ENCODE measurements around the gene DDX39A. TPM values are rescaled to one million over a fixed set of nuclear protein-coding genes. Genes with fewer than 3 reads are reported as not detected.

The DDX39A gene
- total and polyA plus RNA-seq, 2 of the 8 experiments (the other 6 are each of a cell fraction or from before 2014, with no cell fraction given): 139 TPM

GRCh38 chr19:14375055-14375581, 44.0 kb downstream of the DDX39A start:
- H4K91ac ChIP-seq (replicated peaks; ENCODE audit: insufficient read length, low read length): no peak overlapping the region
- TF ChIP-seq CBX5 (IDR thresholded peaks at IDR 0.05; ENCODE audit: low read depth, low read length) (no peak), JUN (IDR thresholded peaks at IDR 0.05; ENCODE audit: low read depth, low read length) (no peak), RAD21 (IDR thresholded peaks at IDR 0.05 in 1 of 2, conservative IDR thresholded peaks at IDR 0.05 in 1 of 2; ENCODE audit: low read depth in 2 of 2, low read length in 2 of 2) (no peak), SIN3A (conservative IDR thresholded peaks at IDR 0.05 in 1 of 2, IDR thresholded peaks at IDR 0.05 in 1 of 2; ENCODE audit: low read depth in 1 of 2, low read length in 2 of 2) (no peak), RBBP5 (IDR thresholded peaks at IDR 0.05; ENCODE audit: borderline replicate concordance, low read depth, low read length) (no peak), PHF8 (conservative IDR thresholded peaks at IDR 0.05; ENCODE audit: low read depth, low read length) (no peak), SRF (IDR thresholded peaks at IDR 0.05; ENCODE audit: low read depth, low read length) (no peak), CEBPB (IDR thresholded peaks at IDR 0.05; ENCODE audit: low read depth, low read length) (no peak)

More at GRCh38 chr19:14375055-14375581, 44.0 kb downstream of the DDX39A start:
- H3K79me2 ChIP-seq (ENCODE audit: control insufficient read depth in 1 of 2, insufficient read depth in 2 of 2, low read length in 2 of 2): no peaks in the 10 kb centered on the region
- no peaks in the 10 kb centered on the region for H3K23me2 ChIP-seq (ENCODE audit: low read depth, low read length)
- no peak for DNase-seq (ENCODE audit: low read depth in 1 of 2, low spot score in 2 of 2)
- H2BK12ac ChIP-seq (ENCODE audit: low read depth, low read length): no peak overlapping the region
- no peak overlapping the region; the same call in 1 of the 2 replicates for H4K8ac ChIP-seq (ENCODE audit: extremely low read depth, insufficient read depth, low read length)
- no peak overlapping the region for H2BK15ac ChIP-seq (ENCODE audit: low read length)
- no peak overlapping the region for H3K27ac ChIP-seq (ENCODE audit: low read depth, low read length)
- H3K36me3 ChIP-seq (ENCODE audit: control insufficient read depth in 2 of 4, insufficient read depth in 4 of 4, low read length in 3 of 4): no peaks in the 10 kb centered on the region
- H3K56ac ChIP-seq (replicated peaks; ENCODE audit: insufficient read length, low read depth, low read length): no peak overlapping the region
- H3K14ac ChIP-seq (ENCODE audit: insufficient read length): no peak overlapping the region
- no peak overlapping the region for H2AK5ac ChIP-seq (ENCODE audit: low read depth, low read length)
- no peak overlapping the region for H2BK5ac ChIP-seq (ENCODE audit: low read depth, low read length)
- H3K4me3 ChIP-seq (ENCODE audit: extremely low read depth in 1 of 4, insufficient read depth in 2 of 4, low read depth in 3 of 4, low read length in 4 of 4): no peak overlapping the region
- H2AFZ ChIP-seq (ENCODE audit: low read length): no peak overlapping the region
- no peaks in the 10 kb centered on the region for H3K79me1 ChIP-seq (ENCODE audit: low read depth, low read length)
- ChIA-PET CTCF (ENCODE audit: partially characterized antibody) (interaction anchor here (0.6 to 1.2 kb wide), 5 partner anchors 14 to 1948 kb away, joined by 3 read pairs; no protein-coding TSS in a partner anchor), POLR2A (ENCODE audit: partially characterized antibody) (interaction anchor here (0.7 kb wide), 1 partner anchor 12 kb away, joined by 3 read pairs; no protein-coding TSS in a partner anchor)
- H3K18ac ChIP-seq (ENCODE audit: extremely low read depth, low read length): no peak overlapping the region; the same call in 1 of the 2 replicates
- H3K9ac ChIP-seq (replicated peaks in 1 of 4; ENCODE audit: extremely low read depth in 1 of 4, low read depth in 3 of 4, low read length in 3 of 4): no peak overlapping the region
- no peak overlapping the region for H3K23ac ChIP-seq (ENCODE audit: insufficient read length)
- no peak overlapping the region for H3K4ac ChIP-seq (replicated peaks; ENCODE audit: insufficient read length, low read depth, low read length)
- no peaks in the 10 kb centered on the region for H4K20me1 ChIP-seq (replicated peaks in 1 of 2; ENCODE audit: control insufficient read depth in 1 of 2, insufficient read depth in 2 of 2, low read length in 2 of 2)
- no peak overlapping the region for H2BK20ac ChIP-seq (ENCODE audit: low read length)
- no peaks in the 10 kb centered on the region for H3K27me3 ChIP-seq (replicated peaks in 1 of 4; ENCODE audit: control insufficient read depth in 3 of 4, extremely low read depth in 1 of 4, insufficient read depth in 3 of 4, low read length in 3 of 4)
- H3K4me1 ChIP-seq (replicated peaks in 1 of 4; ENCODE audit: control insufficient read depth in 3 of 4, insufficient read depth in 4 of 4, low read length in 3 of 4): peaks cover 0 to 12% (median 4%) of the 10 kb centered on the region in 4 experiments; a peak in 3 of 7 replicates
- FAIRE-seq: no peak
- no peak overlapping the region for H4K5ac ChIP-seq (ENCODE audit: insufficient read length, low read depth, low read length)
- H2BK120ac ChIP-seq (replicated peaks; ENCODE audit: low read depth, low read length): no peak overlapping the region
- H3K9me3 ChIP-seq (ENCODE audit: insufficient read depth in 2 of 2, low read depth in 1 of 2, low read length in 1 of 2): no peaks in the 10 kb centered on the region
- 90% methylated on average over 5 of the region's 12 CpGs; no CpG with 5 or more reads in 1 of the 2 experiments for WGBS, 2 experiments (ENCODE audit: extremely low coverage in 1 of 2, insufficient coverage in 1 of 2, insufficient read length in 1 of 2, insufficient replicate concordance in 2 of 2, low coverage in 1 of 2, low lambda C conversion rate in 2 of 2, missing lambda C conversion rate in 1 of 2)
- H3K4me2 ChIP-seq (ENCODE audit: insufficient read depth in 1 of 2, low read depth in 2 of 2, low read length in 2 of 2): no peak overlapping the region

All from H1 (cell line).